CD14-positive monocyte (primary cell): ENCODE data around the gene XRN1. TPM values are rescaled to one million over a fixed set of nuclear protein-coding genes. Genes with fewer than 3 reads are reported as not detected.

Source experiments
- DNase-seq, 3 donors: peaks; one replicate each; pipeline ENCODE4 v3.0.0-alpha.2; 2011 to 2022
- H2AFZ ChIP-seq: 2 replicates; pipeline ENCODE4 v1.6.0; 2012; ENCODE audit warnings: mild to moderate bottlenecking, low read depth, low read length, inconsistent platforms; ENCODE audit not compliant: insufficient read depth, poor library complexity, severe bottlenecking
- H3K27ac ChIP-seq, 2 donors: 1 replicate in 1 of 2; 2 replicates in 1 of 2; pipeline ENCODE4 v1.5.1; 2012 to 2013; ENCODE audit warnings: low read length in 2 of 2, control low read depth in 1 of 2, inconsistent platforms in 1 of 2, low read depth in 1 of 2, mild to moderate bottlenecking in 1 of 2
- H3K27me3 ChIP-seq, 2 donors: one replicate each; pipeline versions ENCODE4 v1.6.0 to v1.6.1; 2011 to 2013; ENCODE audit warnings: low read length in 2 of 2; ENCODE audit not compliant: control insufficient read depth in 2 of 2, insufficient read depth in 2 of 2
- H3K36me3 ChIP-seq, 2 donors: replicated peaks in 1 of 2; 1 replicate in 1 of 2; 2 replicates in 1 of 2; pipeline versions ENCODE4 v1.5.1 to v1.6.1; 2012 to 2013; ENCODE audit warnings: low read length in 2 of 2, control low read depth in 1 of 2, inconsistent platforms in 1 of 2, mild to moderate bottlenecking in 1 of 2; ENCODE audit not compliant: insufficient read depth in 2 of 2, control insufficient read depth in 1 of 2
- H3K4me1 ChIP-seq, 2 donors: 1 replicate in 1 of 2; 2 replicates in 1 of 2; pipeline versions ENCODE4 v1.5.1 to v1.6.1; 2012 to 2013; ENCODE audit warnings: low read length in 2 of 2, control low read depth in 1 of 2, inconsistent platforms in 1 of 2, mild to moderate bottlenecking in 1 of 2, moderate library complexity in 1 of 2; ENCODE audit not compliant: insufficient read depth in 2 of 2, control insufficient read depth in 1 of 2
- H3K4me2 ChIP-seq: replicated peaks from 2 replicates; pipeline ENCODE3; 2012; ENCODE audit warnings: low read length, moderate library complexity, mild to moderate bottlenecking; ENCODE audit not compliant: poor library complexity, severe bottlenecking; ENCODE audit errors: extremely low read depth
- H3K4me3 ChIP-seq, 3 experiments: fragments of 200-600 bp in 1 of 3; sonication (generic) in 1 of 3; replicated peaks in 1 of 3; 1 replicate in 2 of 3; 2 replicates in 1 of 3; pipeline ENCODE4 v1.5.1; 2011 to 2013; ENCODE audit warnings: low read length in 3 of 3, mild to moderate bottlenecking in 3 of 3, control low read depth in 2 of 3, low read depth in 2 of 3, inconsistent platforms in 1 of 3, moderate library complexity in 1 of 3
- H3K79me2 ChIP-seq: 2 replicates; pipeline ENCODE4 v1.6.0; 2012; ENCODE audit warnings: mild to moderate bottlenecking, control low read depth, inconsistent platforms, low read length, moderate library complexity; ENCODE audit not compliant: insufficient read depth
- H3K9ac ChIP-seq: 2 replicates; pipeline ENCODE4 v1.6.0; 2017; ENCODE audit warnings: low read length, mild to moderate bottlenecking; ENCODE audit not compliant: insufficient read depth, poor library complexity, severe bottlenecking
- H3K9me3 ChIP-seq, 2 donors: replicated peaks in 1 of 2; 1 replicate in 1 of 2; 2 replicates in 1 of 2; pipeline versions ENCODE4 v1.5.1 to v1.6.1; 2012 to 2013; ENCODE audit warnings: low read length in 2 of 2, control low read depth in 1 of 2; ENCODE audit not compliant: control insufficient read depth in 1 of 2, insufficient read depth in 1 of 2
- H4K20me1 ChIP-seq: 2 replicates; pipeline ENCODE4 v1.6.0; 2012; ENCODE audit warnings: mild to moderate bottlenecking, low read length, control low read depth, moderate library complexity; ENCODE audit not compliant: insufficient read depth
- H3K27ac Mint-ChIP-seq, 7 donors: one replicate each; pipeline ENCODE4 v1.8.0; 2020; ENCODE audit warnings: mild to moderate bottlenecking in 7 of 7, mixed read lengths in 7 of 7, moderate library complexity in 6 of 7, inconsistent platforms in 2 of 7
- H3K27me3 Mint-ChIP-seq, 3 donors: one replicate each; pipeline ENCODE4 v1.8.0; 2021 to 2022; ENCODE audit warnings: low read depth in 3 of 3, mild to moderate bottlenecking in 3 of 3, mixed read lengths in 3 of 3, moderate library complexity in 3 of 3, inconsistent platforms in 1 of 3
- H3K36me3 Mint-ChIP-seq, 2 donors: one replicate each; pipeline ENCODE4 v1.8.0; 2020; ENCODE audit warnings: mixed read lengths in 2 of 2, inconsistent platforms in 1 of 2, mild to moderate bottlenecking in 1 of 2
- H3K4me1 Mint-ChIP-seq: one replicate; pipeline ENCODE4 v1.8.0; 2020; ENCODE audit warnings: mild to moderate bottlenecking, mixed read lengths
- H3K4me3 Mint-ChIP-seq, 2 donors: one replicate each; pipeline ENCODE4 v1.8.0; 2020; ENCODE audit warnings: mild to moderate bottlenecking in 2 of 2, mixed read lengths in 2 of 2, moderate library complexity in 1 of 2
- H3K9me3 Mint-ChIP-seq, 7 donors: one replicate each; pipeline ENCODE4 v1.8.0; 2020 to 2022; ENCODE audit warnings: mixed read lengths in 7 of 7, mild to moderate bottlenecking in 6 of 7, moderate library complexity in 6 of 7, inconsistent platforms in 2 of 7
- WGBS: methylation state at CpG from one replicate; pipeline ENCODE4 v1.1.5; 2013; ENCODE audit warnings: missing lambda C conversion rate; ENCODE audit not compliant: insufficient coverage; 5-methylcytosine and 5-hydroxymethylcytosine counted together
- intact Hi-C, 2 donors: fragments of 100-400 bp; cut with micrococcal nuclease; formaldehyde crosslinking; loops; one replicate each; pipeline versions ENCODE4 v1.15.0 to v1.15.1; 2023
- polyA plus RNA-seq, 3 donors: library from polyadenylated mRNA; depleted of rRNA in 1 of 3; unstranded in 2 of 3; stranded (reverse) in 1 of 3; fragments of 300-500 nt in 2 of 3; fragments of >200 nt in 1 of 3; fragmentation: Illumina TruSeq in 2 of 3; gene quantifications; 1 replicate in 2 of 3; 2 replicates in 1 of 3; pipeline ENCODE4 v1.2.3, GENCODE V29; 2012 to 2021
- TF ChIP-seq, protein P1 (sequence below): fragments of 200-600 bp; IDR thresholded peaks from one replicate; pipeline ENCODE4 v1.8.0; 2022; ENCODE audit warnings: antibody characterized with exemption, mild to moderate bottlenecking

The XRN1 gene
- polyA plus RNA-seq, 3 donors, result 8.6 to 47.9 (median 24.3) TPM

DNA sequence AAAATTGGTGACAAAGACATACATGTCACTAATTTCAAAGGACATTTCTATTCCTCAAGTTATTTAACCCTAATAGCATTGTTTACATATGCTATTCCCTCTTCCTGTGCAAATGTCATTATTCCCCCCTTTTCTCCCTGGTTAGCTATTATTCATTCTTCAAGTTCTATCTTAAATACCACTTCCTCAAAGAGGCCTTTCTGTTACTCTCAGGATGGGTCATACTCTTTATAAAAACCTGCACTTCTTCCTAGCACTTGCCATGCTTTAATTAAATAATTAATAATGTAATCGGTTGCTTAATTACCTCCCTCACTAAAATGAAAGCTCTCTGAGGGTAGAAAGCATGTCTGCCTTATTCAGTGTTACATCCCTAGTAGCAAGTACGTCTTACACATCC, 88.5 kb downstream of the XRN1 start:
- peaks cover 0 to 2% (median 0%) of the 10 kb centered on the region in 7 donors for H3K9me3 Mint-ChIP-seq
- H3K27ac ChIP-seq, result no peak overlapping the region
- no peaks in the 10 kb centered on the region for H3K79me2 ChIP-seq
- no peaks in the 10 kb centered on the region for H3K9me3 ChIP-seq
- H2AFZ ChIP-seq, result no peak overlapping the region
- peaks cover 63 to 86% of the 10 kb centered on the region in 2 donors for H3K36me3 Mint-ChIP-seq
- no peak overlapping the region for H3K4me3 ChIP-seq
- no peaks in the 10 kb centered on the region for H3K27me3 Mint-ChIP-seq
- no peak for DNase-seq
- no CpG with 5 or more reads among the region's 2 CpGs for WGBS
- H3K4me2 ChIP-seq, result no peak overlapping the region
- peaks cover 83 to 95% of the 10 kb centered on the region in 2 donors for H3K36me3 ChIP-seq
- H3K27me3 ChIP-seq, result no peaks in the 10 kb centered on the region
- TF ChIP-seq, protein P1, sequence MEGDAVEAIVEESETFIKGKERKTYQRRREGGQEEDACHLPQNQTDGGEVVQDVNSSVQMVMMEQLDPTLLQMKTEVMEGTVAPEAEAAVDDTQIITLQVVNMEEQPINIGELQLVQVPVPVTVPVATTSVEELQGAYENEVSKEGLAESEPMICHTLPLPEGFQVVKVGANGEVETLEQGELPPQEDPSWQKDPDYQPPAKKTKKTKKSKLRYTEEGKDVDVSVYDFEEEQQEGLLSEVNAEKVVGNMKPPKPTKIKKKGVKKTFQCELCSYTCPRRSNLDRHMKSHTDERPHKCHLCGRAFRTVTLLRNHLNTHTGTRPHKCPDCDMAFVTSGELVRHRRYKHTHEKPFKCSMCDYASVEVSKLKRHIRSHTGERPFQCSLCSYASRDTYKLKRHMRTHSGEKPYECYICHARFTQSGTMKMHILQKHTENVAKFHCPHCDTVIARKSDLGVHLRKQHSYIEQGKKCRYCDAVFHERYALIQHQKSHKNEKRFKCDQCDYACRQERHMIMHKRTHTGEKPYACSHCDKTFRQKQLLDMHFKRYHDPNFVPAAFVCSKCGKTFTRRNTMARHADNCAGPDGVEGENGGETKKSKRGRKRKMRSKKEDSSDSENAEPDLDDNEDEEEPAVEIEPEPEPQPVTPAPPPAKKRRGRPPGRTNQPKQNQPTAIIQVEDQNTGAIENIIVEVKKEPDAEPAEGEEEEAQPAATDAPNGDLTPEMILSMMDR, result no peak
- no peaks in the 10 kb centered on the region for H3K4me1 ChIP-seq
- no peaks in the 10 kb centered on the region for H3K4me1 Mint-ChIP-seq
- H4K20me1 ChIP-seq, result no peaks in the 10 kb centered on the region
- H3K27ac Mint-ChIP-seq, result peak overlapping the region in 1 of 7 donors; percentile 40
- H3K4me3 Mint-ChIP-seq, result no peak overlapping the region
- no peak overlapping the region for H3K9ac ChIP-seq
- intact Hi-C loops, result no loop called here

DNA sequence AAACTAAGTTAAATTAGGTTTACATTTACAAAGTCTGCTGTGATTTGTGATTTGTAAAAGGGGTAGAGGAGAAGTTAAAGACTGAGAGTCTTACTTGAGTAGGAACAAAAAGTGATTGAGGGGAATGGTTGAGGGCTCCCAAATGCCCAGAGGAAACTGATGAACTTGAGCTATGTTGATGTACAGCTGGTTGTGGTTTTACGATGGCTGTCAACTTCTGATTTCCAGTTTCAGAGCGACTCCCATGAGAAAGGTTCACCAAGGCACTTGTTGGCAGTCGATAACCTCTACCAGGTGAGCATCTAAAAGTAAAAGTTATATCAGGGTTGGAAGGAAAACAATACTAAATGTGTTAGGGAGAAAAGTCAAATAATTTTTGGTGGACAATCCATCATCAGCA, 91.0 kb downstream of the XRN1 start:
- Mint-ChIP-seq H3K27ac (peak overlapping the region in 1 of 7 donors; percentile 37), H3K36me3 (peaks cover 66 to 82% of the 10 kb centered on the region in 2 donors), H3K9me3 (peaks cover 0 to 2% (median 0%) of the 10 kb centered on the region in 7 donors), H3K27me3 (no peaks in the 10 kb centered on the region), H3K4me1 (no peaks in the 10 kb centered on the region), H3K4me3 (no peak overlapping the region)
- Histone ChIP-seq H3K36me3 (peaks cover 86 to 98% of the 10 kb centered on the region in 2 donors), H3K27me3 (no peaks in the 10 kb centered on the region), H3K9me3 (no peaks in the 10 kb centered on the region), H3K79me2 (no peaks in the 10 kb centered on the region), H3K9ac (no peak overlapping the region), H3K4me1 (no peaks in the 10 kb centered on the region), H3K4me2 (no peak overlapping the region), H3K4me3 (no peak overlapping the region), H3K27ac (no peak overlapping the region), H2AFZ (no peak overlapping the region), H4K20me1 (no peaks in the 10 kb centered on the region)
- TF ChIP-seq, protein P1, result no peak
- WGBS, result 92% methylated on average over 2 of the region's 3 CpGs
- intact Hi-C loops, result no loop called here
- DNase-seq, result no peak
